ENCODE measurements around the gene SUPT3H.

- TF ChIP-seq CTCF (IDR thresholded peaks at IDR 0.05; ENCODE audit: low read depth, low read length) (no peak), POLR2A (IDR thresholded peaks at IDR 0.05; ENCODE audit: extremely low read depth, insufficient read length) (no peak), MAX (IDR thresholded peaks at IDR 0.05; ENCODE audit: low read depth, low read length) (no peak), MYC (IDR thresholded peaks at IDR 0.05; ENCODE audit: low read depth, low read length) (no peak)
Measured at GRCh38 chr6:44974511-44974910, 403.2 kb downstream of the SUPT3H start.
